HUES48 (cell line): ENCODE results near the gene LIX1L.

Source experiments
- H3K27ac ChIP-seq: one replicate; pipeline ENCODE4 v1.7.0; 2013; ENCODE audit warnings: low read depth, low read length, inconsistent platforms
- H3K27me3 ChIP-seq: 2 replicates; pipeline ENCODE4 v1.6.1; 2013; ENCODE audit warnings: mild to moderate bottlenecking, low read length; ENCODE audit not compliant: control insufficient read depth, insufficient read depth
- H3K36me3 ChIP-seq: 2 replicates; pipeline ENCODE4 v1.6.1; 2013; ENCODE audit warnings: low read length; ENCODE audit not compliant: control insufficient read depth, insufficient read depth
- H3K4me1 ChIP-seq: 2 replicates; pipeline ENCODE4 v1.6.1; 2013; ENCODE audit warnings: mild to moderate bottlenecking, low read length; ENCODE audit not compliant: control insufficient read depth, insufficient read depth
- H3K4me3 ChIP-seq: 2 replicates; pipeline ENCODE4 v1.5.1; 2013; ENCODE audit warnings: mild to moderate bottlenecking, low read depth, low read length
- H3K9ac ChIP-seq: 2 replicates; pipeline ENCODE4 v1.6.1; 2013; ENCODE audit warnings: mild to moderate bottlenecking, low read depth, low read length, moderate library complexity
- H3K9me3 ChIP-seq: 2 replicates; pipeline ENCODE4 v1.6.1; 2013; ENCODE audit warnings: low read length; ENCODE audit not compliant: control insufficient read depth, insufficient read depth

LIX1L gene

GRCh38 chr1:145975216-145975615 is 17.4 kb upstream of the LIX1L start:
- no peaks in the 10 kb centered on the region for H3K27me3 ChIP-seq
- H3K4me3 ChIP-seq = no peak overlapping the region
- H3K36me3 ChIP-seq = no peaks in the 10 kb centered on the region
- no peaks in the 10 kb centered on the region for H3K9me3 ChIP-seq
- H3K9ac ChIP-seq = no peak overlapping the region
- H3K27ac ChIP-seq = no peak overlapping the region
- H3K4me1 ChIP-seq = peaks cover 27% of the 10 kb centered on the region

- Histone ChIP-seq H3K9me3 (no peaks in the 10 kb centered on the region), H3K4me1 (peaks cover 24% of the 10 kb centered on the region), H3K36me3 (no peaks in the 10 kb centered on the region), H3K4me3 (no peak overlapping the region), H3K27me3 (no peaks in the 10 kb centered on the region), H3K27ac (no peak overlapping the region), H3K9ac (no peak overlapping the region)
Observed at GRCh38 chr1:145974721-145975120, 16.9 kb upstream of the LIX1L start.

DNA sequence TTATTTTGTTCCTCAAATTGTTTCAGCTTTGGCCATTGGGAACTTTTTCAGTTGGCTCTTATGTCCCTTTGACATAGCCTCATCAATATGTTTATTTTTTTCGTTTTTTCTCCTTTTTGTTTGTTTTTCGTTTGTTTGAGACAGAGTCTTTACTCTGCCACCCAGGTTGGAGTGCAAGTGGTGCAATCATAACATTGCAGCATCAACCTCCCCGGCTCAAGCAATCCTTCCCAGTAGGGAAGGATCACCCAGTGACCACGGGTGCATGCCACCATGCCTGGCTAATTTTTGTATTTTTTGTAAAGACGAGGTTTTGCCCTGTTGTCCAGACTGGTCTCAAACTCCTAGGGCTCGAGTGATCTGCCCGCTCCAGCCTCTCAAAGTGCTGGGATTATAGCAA is 14.8 kb upstream of the LIX1L start:
- Histone ChIP-seq H3K27ac (no peak overlapping the region), H3K4me3 (no peak overlapping the region), H3K4me1 (peaks cover 6% of the 10 kb centered on the region), H3K9me3 (no peaks in the 10 kb centered on the region), H3K9ac (no peak overlapping the region), H3K36me3 (no peaks in the 10 kb centered on the region), H3K27me3 (no peaks in the 10 kb centered on the region)

GRCh38 chr1:145967288-145967687 is 9.5 kb upstream of the LIX1L start:
- Histone ChIP-seq H3K36me3 (no peaks in the 10 kb centered on the region), H3K9me3 (no peaks in the 10 kb centered on the region), H3K4me1 (peaks cover 12% of the 10 kb centered on the region), H3K27ac (no peak overlapping the region), H3K4me3 (no peak overlapping the region), H3K27me3 (peaks cover 20% of the 10 kb centered on the region), H3K9ac (no peak overlapping the region)

GRCh38 chr1:145965119-145965744 is 7.4 kb upstream of the LIX1L start:
- H3K9ac ChIP-seq = no peak overlapping the region

DNA sequence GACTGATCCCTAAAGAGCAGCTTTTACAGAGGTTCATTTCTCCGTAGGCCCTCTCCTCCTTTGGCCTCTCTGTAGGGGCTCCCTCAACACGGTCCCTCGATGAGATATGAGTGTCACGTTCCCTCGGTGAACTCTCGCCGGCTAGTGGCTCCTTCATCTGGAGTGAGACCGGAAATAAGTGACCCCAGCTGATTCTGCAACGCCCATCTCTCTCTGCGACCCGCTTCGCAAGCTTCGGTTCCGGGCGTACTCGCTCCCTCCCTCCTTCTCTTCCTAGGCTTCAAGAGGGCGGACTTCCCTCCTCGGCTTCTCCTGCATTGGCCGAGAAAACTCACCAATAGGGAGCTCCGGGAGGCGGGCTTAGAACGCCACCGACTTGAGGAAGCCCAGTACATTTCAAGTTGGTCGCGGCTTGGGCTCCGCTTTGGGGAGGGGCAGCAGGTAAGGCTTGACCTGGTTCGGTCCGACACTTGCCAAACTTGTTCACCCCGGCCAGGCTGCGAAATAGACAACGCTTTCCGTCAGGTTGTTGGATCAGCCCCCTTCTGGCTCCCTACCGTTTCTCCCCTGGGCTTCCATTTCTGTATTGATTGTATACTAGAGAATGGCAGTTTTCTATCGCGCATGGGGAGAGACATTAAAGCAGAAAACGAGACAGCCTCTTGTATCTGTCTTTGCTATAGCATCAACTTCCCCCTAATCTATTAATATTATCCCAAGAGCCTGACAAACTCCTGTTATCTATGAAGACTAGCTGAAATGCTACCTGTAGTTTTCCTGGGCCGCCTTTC is 6.7 kb upstream of the LIX1L start, which contains the start of the genes ANKRD34A and POLR3GL:
ANKRD34A (minus strand) TSS at position 248 of the 791 bp plus-strand sequence. CDS start 2,816 bp downstream, outside the sequence.
POLR3GL (plus strand) TSS at position 363 of the 791 bp plus-strand sequence. CDS start 10,176 bp downstream, outside the sequence.
- peak within 1 kb of the TSS; percentile 79 for H3K4me3 ChIP-seq
- peaks cover 47% of the 10 kb centered on the region for H3K27me3 ChIP-seq
- H3K9me3 ChIP-seq = no peaks in the 10 kb centered on the region
- no peaks in the 10 kb centered on the region for H3K36me3 ChIP-seq
- peaks cover 16% of the 10 kb centered on the region for H3K4me1 ChIP-seq
- H3K9ac ChIP-seq = no peak within 1 kb of the TSS
- peak within 1 kb of the TSS; percentile 32 for H3K27ac ChIP-seq

More at GRCh38 chr1:145965119-145965744, 7.4 kb upstream of the LIX1L start:
- peaks cover 40% of the 10 kb centered on the region for H3K27me3 ChIP-seq
- H3K9me3 ChIP-seq = no peaks in the 10 kb centered on the region
- peaks cover 12% of the 10 kb centered on the region for H3K4me1 ChIP-seq
- H3K4me3 ChIP-seq = peak overlapping the region; percentile 79
- H3K36me3 ChIP-seq = no peaks in the 10 kb centered on the region
- H3K27ac ChIP-seq = no peak overlapping the region

GRCh38 chr1:145963265-145964019 is 5.6 kb upstream of the LIX1L start:
- H3K36me3 ChIP-seq = no peaks in the 10 kb centered on the region
- H3K4me3 ChIP-seq = peak overlapping the region; percentile 79
- peaks cover 57% of the 10 kb centered on the region for H3K27me3 ChIP-seq
- peaks cover 16% of the 10 kb centered on the region for H3K4me1 ChIP-seq
- H3K9me3 ChIP-seq = no peaks in the 10 kb centered on the region
- H3K27ac ChIP-seq = no peak overlapping the region
- H3K9ac ChIP-seq = no peak overlapping the region

GRCh38 chr1:145962157-145963102 is 4.6 kb upstream of the LIX1L start:
- Histone ChIP-seq H3K4me3 (peak overlapping the region; percentile 92), H3K27me3 (peaks cover 63% of the 10 kb centered on the region), H3K36me3 (no peaks in the 10 kb centered on the region), H3K9ac (no peak overlapping the region), H3K27ac (no peak overlapping the region), H3K9me3 (no peaks in the 10 kb centered on the region), H3K4me1 (peaks cover 20% of the 10 kb centered on the region)

GRCh38 chr1:145961425-145962156 is 3.8 kb upstream of the LIX1L start:
- H3K27me3 ChIP-seq = peaks cover 71% of the 10 kb centered on the region
- no peak overlapping the region for H3K9ac ChIP-seq
- no peaks in the 10 kb centered on the region for H3K36me3 ChIP-seq
- no peaks in the 10 kb centered on the region for H3K9me3 ChIP-seq
- H3K27ac ChIP-seq = no peak overlapping the region
- peaks cover 25% of the 10 kb centered on the region for H3K4me1 ChIP-seq
- H3K4me3 ChIP-seq = peak overlapping the region; percentile 92

DNA sequence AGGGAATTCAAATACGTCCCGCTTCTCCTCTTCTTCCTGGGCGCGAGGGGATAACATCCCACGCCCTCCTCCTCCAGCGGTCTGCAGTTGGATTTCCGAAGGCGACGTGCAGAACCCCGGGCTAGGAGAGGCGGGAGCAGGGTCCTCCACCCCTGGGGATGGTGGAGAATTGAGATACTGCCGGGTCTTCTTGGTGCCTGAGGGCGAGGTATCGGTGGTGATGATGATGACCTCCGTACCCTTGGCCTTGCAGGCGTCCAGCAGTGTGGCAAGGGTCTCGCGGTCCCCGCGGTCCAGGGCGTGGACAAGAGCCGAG is 3.2 kb upstream of the LIX1L start:
- Histone ChIP-seq H3K36me3 (no peaks in the 10 kb centered on the region), H3K4me1 (peaks cover 25% of the 10 kb centered on the region), H3K4me3 (peak overlapping the region; percentile 92), H3K27ac (no peak overlapping the region), H3K9me3 (no peaks in the 10 kb centered on the region), H3K27me3 (peaks cover 77% of the 10 kb centered on the region), H3K9ac (no peak overlapping the region)
